Erythroblast (primary cell): ENCODE results near the gene PIP4K2C.

ENCODE experiments used
- GATA1 ChIP-seq: IDR thresholded peaks from 2 replicates; pipeline ENCODE4 v1.6.1; 2011; ENCODE audit warnings: low read depth, mild to moderate bottlenecking, control low read depth, low read length, moderate library complexity
- POLR2A ChIP-seq: IDR thresholded peaks from 2 replicates; pipeline ENCODE4 v1.6.1; 2011; ENCODE audit warnings: mild to moderate bottlenecking, low read length

- TF ChIP-seq POLR2A (no peak), GATA1 (no peak)
Observed at GRCh38 chr12:57593187-57593586, 2.2 kb downstream of the PIP4K2C start.
